ENCODE data around the gene GPR161.

DNA sequence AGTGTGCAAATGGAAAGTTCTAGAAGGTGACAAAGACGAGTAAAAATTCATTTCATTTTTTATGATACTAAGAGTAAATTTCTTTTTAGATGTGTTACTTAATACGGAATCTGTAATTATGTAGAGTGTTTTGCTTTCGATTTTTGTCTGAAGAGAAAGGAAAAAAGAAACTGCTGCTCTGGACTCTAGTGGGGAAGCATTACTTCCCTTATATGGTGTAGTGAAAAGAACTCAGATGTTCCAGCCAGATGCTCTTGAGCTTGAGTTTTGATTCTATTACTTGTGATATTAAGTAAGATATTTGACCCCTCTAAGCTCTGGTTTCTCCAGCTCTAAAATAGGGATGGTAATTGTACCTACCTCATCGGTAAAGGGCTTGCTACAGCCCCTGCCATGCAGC, 12.2 kb upstream of the GPR161 start:
- TF ChIP-seq, protein P1, sequence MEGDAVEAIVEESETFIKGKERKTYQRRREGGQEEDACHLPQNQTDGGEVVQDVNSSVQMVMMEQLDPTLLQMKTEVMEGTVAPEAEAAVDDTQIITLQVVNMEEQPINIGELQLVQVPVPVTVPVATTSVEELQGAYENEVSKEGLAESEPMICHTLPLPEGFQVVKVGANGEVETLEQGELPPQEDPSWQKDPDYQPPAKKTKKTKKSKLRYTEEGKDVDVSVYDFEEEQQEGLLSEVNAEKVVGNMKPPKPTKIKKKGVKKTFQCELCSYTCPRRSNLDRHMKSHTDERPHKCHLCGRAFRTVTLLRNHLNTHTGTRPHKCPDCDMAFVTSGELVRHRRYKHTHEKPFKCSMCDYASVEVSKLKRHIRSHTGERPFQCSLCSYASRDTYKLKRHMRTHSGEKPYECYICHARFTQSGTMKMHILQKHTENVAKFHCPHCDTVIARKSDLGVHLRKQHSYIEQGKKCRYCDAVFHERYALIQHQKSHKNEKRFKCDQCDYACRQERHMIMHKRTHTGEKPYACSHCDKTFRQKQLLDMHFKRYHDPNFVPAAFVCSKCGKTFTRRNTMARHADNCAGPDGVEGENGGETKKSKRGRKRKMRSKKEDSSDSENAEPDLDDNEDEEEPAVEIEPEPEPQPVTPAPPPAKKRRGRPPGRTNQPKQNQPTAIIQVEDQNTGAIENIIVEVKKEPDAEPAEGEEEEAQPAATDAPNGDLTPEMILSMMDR (IDR thresholded peaks at IDR 0.05; ENCODE audit: insufficient read depth, low read depth, low read length), result no peak
- no peak for TF ChIP-seq EZH2 (IDR thresholded peaks at IDR 0.05; ENCODE audit: insufficient read depth, low read length)

All from astrocyte (in vitro differentiated cells and primary cell).